ENCODE results near the gene TCF15. TPM values are rescaled to one million over a fixed set of nuclear protein-coding genes. Genes with fewer than 3 reads are reported as not detected.

Gene TCF15
- total and polyA plus RNA-seq, 10 donors: 0.06 to 0.22 (median 0.21) TPM; not detected in 7

DNA sequence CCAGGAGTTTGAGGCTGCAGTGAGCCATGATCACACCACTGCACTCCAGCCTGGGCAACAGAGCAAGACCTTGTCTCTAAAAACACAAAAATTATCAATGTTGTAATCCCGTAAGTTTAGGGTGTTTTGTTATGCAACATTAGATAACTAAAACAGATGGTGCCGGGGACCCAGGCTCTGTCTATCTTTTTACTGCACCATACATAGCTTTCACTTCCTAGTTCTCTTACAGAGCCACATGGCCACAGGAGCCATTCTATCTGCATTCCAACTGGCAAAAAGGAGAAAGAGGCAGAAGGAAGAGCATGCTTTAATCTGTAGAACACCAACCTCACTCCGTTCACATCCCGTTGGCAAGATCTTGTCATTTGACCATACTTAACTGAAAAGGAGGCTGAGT is 5.4 kb upstream of the TCF15 start:
- peaks cover 0 to 13% (median 5%) of the 10 kb centered on the region in 8 donors for H3K9me3 ChIP-seq
- DNase-seq: no peak
- H3K36me3 ChIP-seq: no peaks in the 10 kb centered on the region
- 63 to 76% (median 73%) methylated on average over 4 of the region's 4 CpGs for WGBS, 5 donors
- no peak overlapping the region for H3K4me3 ChIP-seq
- peaks cover 0 to 89% (median 24%) of the 10 kb centered on the region in 7 donors for H3K27me3 ChIP-seq (replicated peaks in 1 of 7)
- H3K4me1 ChIP-seq: peaks cover 0 to 18% (median 10%) of the 10 kb centered on the region in 6 donors
- intact Hi-C loops (cut with DNase I; ENCODE audit: low total_unique reads): no loop called here
- no peak for TF ChIP-seq POLR2A (IDR thresholded peaks at IDR 0.05)
- TF ChIP-seq, protein P1, sequence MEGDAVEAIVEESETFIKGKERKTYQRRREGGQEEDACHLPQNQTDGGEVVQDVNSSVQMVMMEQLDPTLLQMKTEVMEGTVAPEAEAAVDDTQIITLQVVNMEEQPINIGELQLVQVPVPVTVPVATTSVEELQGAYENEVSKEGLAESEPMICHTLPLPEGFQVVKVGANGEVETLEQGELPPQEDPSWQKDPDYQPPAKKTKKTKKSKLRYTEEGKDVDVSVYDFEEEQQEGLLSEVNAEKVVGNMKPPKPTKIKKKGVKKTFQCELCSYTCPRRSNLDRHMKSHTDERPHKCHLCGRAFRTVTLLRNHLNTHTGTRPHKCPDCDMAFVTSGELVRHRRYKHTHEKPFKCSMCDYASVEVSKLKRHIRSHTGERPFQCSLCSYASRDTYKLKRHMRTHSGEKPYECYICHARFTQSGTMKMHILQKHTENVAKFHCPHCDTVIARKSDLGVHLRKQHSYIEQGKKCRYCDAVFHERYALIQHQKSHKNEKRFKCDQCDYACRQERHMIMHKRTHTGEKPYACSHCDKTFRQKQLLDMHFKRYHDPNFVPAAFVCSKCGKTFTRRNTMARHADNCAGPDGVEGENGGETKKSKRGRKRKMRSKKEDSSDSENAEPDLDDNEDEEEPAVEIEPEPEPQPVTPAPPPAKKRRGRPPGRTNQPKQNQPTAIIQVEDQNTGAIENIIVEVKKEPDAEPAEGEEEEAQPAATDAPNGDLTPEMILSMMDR (IDR thresholded peaks at IDR 0.05 in 8 of 11, conservative IDR thresholded peaks at IDR 0.05 in 3 of 11): no peak
- H3K27ac ChIP-seq: no peak overlapping the region

DNA sequence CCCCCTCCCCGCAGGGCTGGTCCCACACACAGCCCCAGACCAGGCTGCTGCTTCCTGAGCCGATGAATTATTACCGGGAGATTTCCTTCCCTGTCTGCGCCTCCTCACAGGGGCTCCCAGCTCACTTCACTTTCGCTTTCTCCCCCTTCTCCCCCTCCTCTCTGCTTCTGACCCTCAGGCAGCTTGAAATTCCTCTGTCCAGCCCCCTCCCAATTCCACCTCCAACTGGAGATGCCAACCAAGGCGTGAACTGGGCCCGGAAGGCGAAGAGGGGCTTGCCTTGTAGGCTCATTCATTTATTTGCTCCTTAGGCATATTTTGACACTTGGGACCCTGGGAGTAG is 1.7 kb upstream of the TCF15 start:
- peak overlapping the region in 1 of 8 donors; percentile 4 for H3K4me3 ChIP-seq
- no peaks in the 10 kb centered on the region for H3K36me3 ChIP-seq
- H3K9me3 ChIP-seq: no peaks in the 10 kb centered on the region
- no peak for TF ChIP-seq POLR2A (IDR thresholded peaks at IDR 0.05)
- TF ChIP-seq POLR2AphosphoS5 (IDR thresholded peaks at IDR 0.05): no peak
- TF ChIP-seq, protein P1 (IDR thresholded peaks at IDR 0.05 in 8 of 11, conservative IDR thresholded peaks at IDR 0.05 in 3 of 11): no peak
- no peak for DNase-seq
- H3K27me3 ChIP-seq (replicated peaks in 1 of 7): peaks cover 0 to 90% (median 51%) of the 10 kb centered on the region in 7 donors
- intact Hi-C loops (cut with DNase I; ENCODE audit: low total_unique reads): no loop called here
- 10 to 22% (median 10%) methylated on average over 7 to 8 of the region's 8 CpGs for WGBS, 5 donors
- H3K4me1 ChIP-seq: peaks cover 0 to 28% (median 16%) of the 10 kb centered on the region in 6 donors
- no peak overlapping the region for H3K27ac ChIP-seq

DNA sequence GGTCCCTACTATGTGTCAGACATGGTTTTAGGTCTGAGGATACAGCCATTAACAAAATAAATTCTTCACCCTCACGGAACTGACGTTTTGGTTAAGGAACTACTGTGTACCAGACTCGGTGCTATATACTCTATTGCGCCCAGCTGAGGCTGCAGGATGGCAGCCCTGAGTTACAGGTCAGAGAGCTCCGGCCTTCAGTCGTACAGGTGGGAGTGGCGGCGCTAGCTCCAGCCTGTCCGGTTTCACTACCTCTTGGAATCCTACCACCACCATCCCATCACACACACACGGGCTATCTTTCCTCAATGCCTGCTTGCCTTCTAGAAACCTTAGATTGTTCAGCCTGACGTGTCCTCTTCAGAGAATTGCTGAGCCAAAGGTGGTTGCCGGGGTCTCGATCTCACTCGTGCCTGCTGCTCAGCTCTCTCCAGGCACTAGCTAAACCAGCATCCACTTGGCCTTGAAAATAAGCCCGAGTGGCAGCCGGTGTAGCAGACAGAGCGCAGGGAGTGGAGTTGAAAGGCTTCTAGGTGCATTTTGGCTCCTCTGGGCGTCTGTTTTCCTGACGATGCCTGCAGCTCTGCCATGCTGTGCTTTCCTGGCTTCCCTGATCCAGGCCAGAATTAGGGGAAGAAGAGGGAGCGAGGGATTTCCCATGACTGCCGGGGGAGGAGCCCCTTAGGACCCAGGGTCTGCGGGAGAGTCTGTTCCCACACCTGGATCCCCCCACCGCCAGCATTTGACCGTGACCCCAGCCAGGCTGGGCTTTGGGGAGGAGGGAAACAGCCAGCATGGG is 1.1 kb upstream of the TCF15 start:
- Histone ChIP-seq H3K4me3 (peak overlapping the region in 1 of 8 donors; percentile 4), H3K27ac (no peak overlapping the region), H3K9me3 (no peaks in the 10 kb centered on the region), H3K4me1 (peaks cover 0 to 28% (median 16%) of the 10 kb centered on the region in 6 donors), H3K36me3 (no peaks in the 10 kb centered on the region), H3K27me3 (replicated peaks in 1 of 7) (peaks cover 0 to 89% (median 51%) of the 10 kb centered on the region in 7 donors)
- TF ChIP-seq POLR2A (IDR thresholded peaks at IDR 0.05) (no peak), POLR2AphosphoS5 (IDR thresholded peaks at IDR 0.05) (no peak)
- TF ChIP-seq, protein P1 (IDR thresholded peaks at IDR 0.05 in 8 of 11, conservative IDR thresholded peaks at IDR 0.05 in 3 of 11): no peak
- 19 to 33% (median 25%) methylated on average over 24 of the region's 24 CpGs for WGBS, 5 donors
- no peak for DNase-seq
- intact Hi-C loops (cut with DNase I; ENCODE audit: low total_unique reads): no loop called here

DNA sequence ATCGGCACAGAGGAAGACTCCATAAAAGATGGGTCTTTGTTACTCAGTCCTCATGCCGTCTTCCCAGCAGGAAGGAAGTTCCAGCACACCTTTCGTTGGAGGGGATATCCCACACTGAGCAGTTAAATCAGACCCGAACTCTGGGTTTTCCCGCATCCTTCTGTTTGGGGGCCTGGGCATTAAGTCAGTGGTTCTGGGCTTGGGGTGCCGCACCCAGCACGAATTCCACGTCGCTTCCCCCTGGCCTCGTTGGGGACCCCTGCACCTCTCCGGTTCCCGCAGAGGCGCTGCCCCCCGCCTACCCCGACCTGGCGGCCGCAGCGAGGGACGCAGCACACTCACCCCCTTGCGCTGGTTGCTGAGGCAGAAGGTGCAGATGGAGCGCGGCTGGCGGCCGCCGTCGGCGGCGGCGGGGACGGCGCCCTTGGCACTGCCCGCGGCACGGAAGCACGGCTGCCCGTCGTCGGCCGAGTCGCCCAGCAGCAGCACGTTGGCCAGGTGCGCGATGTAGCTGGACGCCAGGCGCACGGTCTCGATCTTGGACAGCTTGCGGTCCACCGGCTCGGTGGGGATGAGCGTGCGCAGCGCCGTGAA is 641 bp downstream of the TCF15 start:
- TF ChIP-seq, protein P1 (IDR thresholded peaks at IDR 0.05 in 8 of 11, conservative IDR thresholded peaks at IDR 0.05 in 3 of 11): no peak
- TF ChIP-seq POLR2AphosphoS5 (IDR thresholded peaks at IDR 0.05): no peak
- no peak for TF ChIP-seq POLR2A (IDR thresholded peaks at IDR 0.05)
- Histone ChIP-seq H3K9me3 (no peaks in the 10 kb centered on the region), H3K36me3 (no peaks in the 10 kb centered on the region), H3K27me3 (replicated peaks in 1 of 7) (peaks cover 0 to 90% (median 51%) of the 10 kb centered on the region in 7 donors), H3K4me3 (peak overlapping the region in 1 of 8 donors; percentile 59), H3K27ac (no peak overlapping the region), H3K4me1 (peaks cover 0 to 28% (median 16%) of the 10 kb centered on the region in 6 donors)
- DNase-seq: no peak
- WGBS, 5 donors: 6 to 22% (median 11%) methylated on average over 15 to 53 of the region's 54 CpGs
- intact Hi-C loops (cut with DNase I; ENCODE audit: low total_unique reads): no loop called here
